ENCODE measurements around the gene CCDC144A. TPM values are rescaled to one million over a fixed set of nuclear protein-coding genes. Genes with fewer than 3 reads are reported as not detected.

CCDC144A gene
- total RNA-seq (2014; rRNA removed; shearing (Covaris generic)): 2.6 and 2.7 TPM in 2 replicates

GRCh38 chr17:16689731-16690281 is at the start of gene CCDC144A:
TSS of gene CCDC144A (plus strand) at chr17:16690241. CDS start at chr17:16690401, 160 bp downstream.

GRCh38 chr17:16653367-16654041 is 36.5 kb upstream of the CCDC144A start, which contains the start of gene ZNF624:
TSS of gene ZNF624 (minus strand) at chr17:16653850.

Small RNA genes within 50 kb of the gene (small RNA-seq; reads per million reads assigned to genes)
- gene AC022596.1: not detected
- not detected for gene RNU6-405P

Other genes starting within 250 kb of the CCDC144A start
- 0.83 and 1.1 TPM in 2 replicates for gene LRRC75A, start 198.0 kb upstream of the CCDC144A start, total RNA-seq (2014; rRNA removed; shearing (Covaris generic))
- gene ZNF287, start 121.0 kb upstream of the CCDC144A start, total RNA-seq (2014; rRNA removed; shearing (Covaris generic)): 10.5 and 16.2 TPM in 2 replicates
- 2.2 and 3.2 TPM in 2 replicates for gene ZNF624, start 36.4 kb upstream of the CCDC144A start, total RNA-seq (2014; rRNA removed; shearing (Covaris generic))

Data from A375 (cell line).